Liver (tissue), 9 donors: Measurements from ENCODE around the gene CYB5A. TPM values are rescaled to one million over a fixed set of nuclear protein-coding genes. Genes with fewer than 3 reads are reported as not detected.

ENCODE experiments used
- DNase-seq: peaks from one replicate; pipeline ENCODE4 v3.0.0-alpha.2; 2017; ENCODE audit warnings: low spot score
- H3K27ac ChIP-seq, 2 donors: one replicate each; pipeline ENCODE4 v1.7.0; 2013; ENCODE audit warnings: inconsistent platforms in 2 of 2, low read length in 2 of 2, control low read depth in 1 of 2, low read depth in 1 of 2, mild to moderate bottlenecking in 1 of 2
- H3K27me3 ChIP-seq, 4 donors: one replicate each; pipeline versions ENCODE4 v1.6.1 to v1.7.0; 2013; ENCODE audit warnings: low read length in 3 of 4, inconsistent platforms in 1 of 4, mild to moderate bottlenecking in 1 of 4, moderate library complexity in 1 of 4; ENCODE audit not compliant: control insufficient read depth in 4 of 4, insufficient read depth in 4 of 4
- H3K36me3 ChIP-seq, 4 donors: one replicate each; pipeline versions ENCODE4 v1.6.1 to v1.7.0; 2013; ENCODE audit warnings: low read length in 3 of 4, mild to moderate bottlenecking in 3 of 4, low read depth in 1 of 4, moderate library complexity in 1 of 4; ENCODE audit not compliant: control insufficient read depth in 4 of 4, insufficient read depth in 3 of 4
- H3K4me1 ChIP-seq, 4 donors: one replicate each; pipeline versions ENCODE4 v1.6.1 to v1.7.0; 2013; ENCODE audit warnings: low read length in 3 of 4, mild to moderate bottlenecking in 3 of 4, moderate library complexity in 1 of 4; ENCODE audit not compliant: control insufficient read depth in 4 of 4, insufficient read depth in 4 of 4
- H3K4me3 ChIP-seq, 3 donors: one replicate each; pipeline versions ENCODE4 v1.6.1 to v1.7.0; 2013; ENCODE audit warnings: low read length in 3 of 3, control low read depth in 1 of 3, low read depth in 1 of 3, mild to moderate bottlenecking in 1 of 3
- H3K9ac ChIP-seq, 2 donors: one replicate each; pipeline ENCODE4 v1.7.0; 2013; ENCODE audit warnings: low read length in 2 of 2, mild to moderate bottlenecking in 2 of 2, moderate library complexity in 2 of 2, control low read depth in 1 of 2, low read depth in 1 of 2
- H3K9me3 ChIP-seq, 4 donors: one replicate each; pipeline versions ENCODE4 v1.6.1 to v1.7.0; 2013; ENCODE audit warnings: low read length in 3 of 4; ENCODE audit not compliant: control insufficient read depth in 4 of 4
- ATF3 ChIP-seq: IDR thresholded peaks from 2 replicates; pipeline ENCODE4 v1.6.1; 2016; ENCODE audit warnings: antibody characterized with exemption
- EGR1 ChIP-seq, 2 donors: IDR thresholded peaks; 2 replicates each; pipeline ENCODE4 v1.6.1; 2016 to 2018; ENCODE audit warnings: antibody characterized with exemption in 2 of 2, low read depth in 2 of 2
- FOXA2 ChIP-seq: IDR thresholded peaks from 2 replicates; pipeline ENCODE4 v1.6.1; 2016; ENCODE audit warnings: antibody characterized with exemption
- GABPA ChIP-seq, 2 donors: IDR thresholded peaks in 1 of 2; conservative IDR thresholded peaks in 1 of 2; 2 replicates each; pipeline ENCODE4 v1.6.1; 2016; ENCODE audit warnings: antibody characterized with exemption in 2 of 2, mild to moderate bottlenecking in 1 of 2, moderate library complexity in 1 of 2
- HNF4A ChIP-seq, 2 donors: conservative IDR thresholded peaks; 2 replicates each; pipeline ENCODE4 v1.6.1; 2016; ENCODE audit warnings: antibody characterized with exemption in 2 of 2, mild to moderate bottlenecking in 2 of 2
- JUND ChIP-seq, 2 donors: IDR thresholded peaks; 2 replicates each; pipeline ENCODE4 v1.6.1; 2016; ENCODE audit warnings: antibody characterized with exemption in 2 of 2
- MAX ChIP-seq: IDR thresholded peaks from 2 replicates; pipeline ENCODE4 v1.6.1; 2016; ENCODE audit warnings: antibody characterized with exemption
- NR2F2 ChIP-seq: IDR thresholded peaks from 2 replicates; pipeline ENCODE4 v1.6.1; 2016; ENCODE audit warnings: antibody characterized with exemption
- RAD21 ChIP-seq, 2 donors: IDR thresholded peaks; 2 replicates each; pipeline ENCODE4 v1.6.1; 2016; ENCODE audit warnings: antibody characterized with exemption in 2 of 2, mild to moderate bottlenecking in 2 of 2
- REST ChIP-seq: IDR thresholded peaks from 2 replicates; pipeline ENCODE4 v1.6.1; 2016; ENCODE audit warnings: antibody characterized with exemption, mild to moderate bottlenecking
- SP1 ChIP-seq: IDR thresholded peaks from 2 replicates; pipeline ENCODE4 v1.6.1; 2018; ENCODE audit warnings: antibody characterized with exemption, mild to moderate bottlenecking
- TAF1 ChIP-seq: conservative IDR thresholded peaks from 2 replicates; pipeline ENCODE4 v1.6.1; 2016; ENCODE audit warnings: antibody characterized with exemption, mild to moderate bottlenecking
- WGBS: extraction: QIAGEN DNeasy Blood & Tissue Kit; methylation state at CpG from one replicate; pipeline ENCODE4 v1.1.7; 2013; 5-methylcytosine and 5-hydroxymethylcytosine counted together
- polyA plus RNA-seq, 2 donors: library from polyadenylated mRNA; stranded (reverse) in 1 of 2; unstranded in 1 of 2; fragments of 200-250 nt in 1 of 2; fragments of >200 nt in 1 of 2; fragmentation: Nextera tagmentation in 1 of 2; extraction: Ambion mirVana in 1 of 2; gene quantifications; one replicate each; pipeline versions ENCODE4 v1.2.1 to v1.2.3, GENCODE V29; 2013 to 2015
- total RNA-seq, 2 donors: library from RNA; depleted of rRNA; stranded (reverse); fragments of >200 nt; gene quantifications; one replicate each; pipeline ENCODE4 v1.2.3, GENCODE V29; 2014
- TF ChIP-seq, protein P1 (sequence below): fragments of 150-350 bp; IDR thresholded peaks from 2 replicates; pipeline ENCODE4 v1.5.1; 2017; ENCODE audit warnings: improper control_type of control experiment, low read depth, low read length; ENCODE audit not compliant: missing input control
- TF ChIP-seq, protein P2 (sequence below): IDR thresholded peaks from 2 replicates; pipeline ENCODE4 v1.6.1; 2016; ENCODE audit warnings: antibody characterized with exemption
- donor health status: healthy.
- donor health status: healthy.
- donor health status: healthy.
- donor health status: healthy.
- donor health status: healthy.

CYB5A gene
- total and polyA plus RNA-seq, 4 donors: 277 to 2,022 (median 1,122) TPM

DNA sequence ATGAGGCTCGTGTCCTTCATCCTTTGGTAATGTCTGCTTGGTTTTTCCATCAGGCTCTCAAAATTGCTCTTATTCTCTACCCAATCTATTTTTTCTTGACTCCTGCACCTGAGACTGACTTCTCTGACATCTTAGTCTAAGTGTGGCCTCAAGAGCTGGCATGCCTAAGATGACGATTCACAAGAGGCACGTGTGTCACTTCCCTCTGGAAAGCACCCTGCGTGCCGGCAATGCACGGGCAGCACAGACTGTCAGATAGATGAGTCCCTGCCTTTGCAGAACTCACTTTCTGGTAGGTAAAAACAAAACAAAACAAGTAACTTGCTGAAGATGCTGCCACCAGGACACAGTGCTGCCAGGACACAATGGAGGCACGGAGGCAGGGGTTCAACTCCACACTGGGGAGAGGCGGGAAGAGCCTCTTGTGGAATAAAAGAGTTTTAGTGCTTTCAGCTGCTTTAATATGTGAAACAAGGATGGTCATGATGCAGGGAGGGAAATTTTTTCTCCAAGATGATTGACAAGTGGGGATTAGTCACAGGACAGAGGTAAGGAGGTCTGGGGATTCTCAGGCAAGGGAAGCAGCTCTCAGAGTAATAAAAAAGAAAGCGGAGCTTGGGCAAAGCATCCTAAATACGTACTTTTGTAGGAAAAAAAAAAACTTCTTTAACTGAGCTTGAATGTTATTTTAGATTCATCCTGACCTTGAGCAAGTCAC, 27.3 kb downstream of the CYB5A start:
- Histone ChIP-seq H3K4me1 (peaks cover 10 to 71% (median 46%) of the 10 kb centered on the region in 4 donors), H3K27me3 (no peaks in the 10 kb centered on the region), H3K9ac (no peak overlapping the region), H3K36me3 (peaks cover 6 to 38% (median 36%) of the 10 kb centered on the region in 4 donors), H3K4me3 (no peak overlapping the region), H3K9me3 (no peaks in the 10 kb centered on the region), H3K27ac (peak overlapping the region; percentile 34 to 69)
- TF ChIP-seq FOXA2 (no peak), JUND (IDR thresholded peaks at IDR 0.05) (no peak), EGR1 (IDR thresholded peaks at IDR 0.05; ENCODE audit: low read depth in 2 of 2) (no peak), GABPA (IDR thresholded peaks at IDR 0.05 in 1 of 2, conservative IDR thresholded peaks at IDR 0.05 in 1 of 2) (no peak), SP1 (no peak), MAX (no peak), TAF1 (no peak), HNF4A (conservative IDR thresholded peaks at IDR 0.05) (no peak)
- TF ChIP-seq, protein P1, sequence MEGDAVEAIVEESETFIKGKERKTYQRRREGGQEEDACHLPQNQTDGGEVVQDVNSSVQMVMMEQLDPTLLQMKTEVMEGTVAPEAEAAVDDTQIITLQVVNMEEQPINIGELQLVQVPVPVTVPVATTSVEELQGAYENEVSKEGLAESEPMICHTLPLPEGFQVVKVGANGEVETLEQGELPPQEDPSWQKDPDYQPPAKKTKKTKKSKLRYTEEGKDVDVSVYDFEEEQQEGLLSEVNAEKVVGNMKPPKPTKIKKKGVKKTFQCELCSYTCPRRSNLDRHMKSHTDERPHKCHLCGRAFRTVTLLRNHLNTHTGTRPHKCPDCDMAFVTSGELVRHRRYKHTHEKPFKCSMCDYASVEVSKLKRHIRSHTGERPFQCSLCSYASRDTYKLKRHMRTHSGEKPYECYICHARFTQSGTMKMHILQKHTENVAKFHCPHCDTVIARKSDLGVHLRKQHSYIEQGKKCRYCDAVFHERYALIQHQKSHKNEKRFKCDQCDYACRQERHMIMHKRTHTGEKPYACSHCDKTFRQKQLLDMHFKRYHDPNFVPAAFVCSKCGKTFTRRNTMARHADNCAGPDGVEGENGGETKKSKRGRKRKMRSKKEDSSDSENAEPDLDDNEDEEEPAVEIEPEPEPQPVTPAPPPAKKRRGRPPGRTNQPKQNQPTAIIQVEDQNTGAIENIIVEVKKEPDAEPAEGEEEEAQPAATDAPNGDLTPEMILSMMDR: no peak
- TF ChIP-seq, protein P2, sequence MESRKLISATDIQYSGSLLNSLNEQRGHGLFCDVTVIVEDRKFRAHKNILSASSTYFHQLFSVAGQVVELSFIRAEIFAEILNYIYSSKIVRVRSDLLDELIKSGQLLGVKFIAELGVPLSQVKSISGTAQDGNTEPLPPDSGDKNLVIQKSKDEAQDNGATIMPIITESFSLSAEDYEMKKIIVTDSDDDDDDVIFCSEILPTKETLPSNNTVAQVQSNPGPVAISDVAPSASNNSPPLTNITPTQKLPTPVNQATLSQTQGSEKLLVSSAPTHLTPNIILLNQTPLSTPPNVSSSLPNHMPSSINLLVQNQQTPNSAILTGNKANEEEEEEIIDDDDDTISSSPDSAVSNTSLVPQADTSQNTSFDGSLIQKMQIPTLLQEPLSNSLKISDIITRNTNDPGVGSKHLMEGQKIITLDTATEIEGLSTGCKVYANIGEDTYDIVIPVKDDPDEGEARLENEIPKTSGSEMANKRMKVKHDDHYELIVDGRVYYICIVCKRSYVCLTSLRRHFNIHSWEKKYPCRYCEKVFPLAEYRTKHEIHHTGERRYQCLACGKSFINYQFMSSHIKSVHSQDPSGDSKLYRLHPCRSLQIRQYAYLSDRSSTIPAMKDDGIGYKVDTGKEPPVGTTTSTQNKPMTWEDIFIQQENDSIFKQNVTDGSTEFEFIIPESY: no peak
- no peak for DNase-seq
- WGBS: 71% methylated on average over 10 of the region's 10 CpGs

GRCh38 chr18:74261053-74261713, 30.6 kb downstream of the CYB5A start:
- peak overlapping the region; percentile 51 to 79 for H3K27ac ChIP-seq
- peaks cover 5 to 71% (median 45%) of the 10 kb centered on the region in 4 donors for H3K4me1 ChIP-seq
- H3K4me3 ChIP-seq: no peak overlapping the region
- no peaks in the 10 kb centered on the region for H3K27me3 ChIP-seq
- no peaks in the 10 kb centered on the region for H3K9me3 ChIP-seq
- TF ChIP-seq RAD21 (IDR thresholded peaks at IDR 0.05): peak in 1 of 2 donors; percentile 28
- no peak for TF ChIP-seq REST
- TF ChIP-seq FOXA2: no peak
- no peak for TF ChIP-seq NR2F2
- no peak for TF ChIP-seq ATF3
- no peak for TF ChIP-seq EGR1 (IDR thresholded peaks at IDR 0.05; ENCODE audit: low read depth in 2 of 2)
- TF ChIP-seq HNF4A (conservative IDR thresholded peaks at IDR 0.05): peak in 1 of 2 donors; percentile 19
- WGBS: 50% methylated on average over 6 of the region's 6 CpGs
- H3K36me3 ChIP-seq: peaks cover 6 to 57% (median 49%) of the 10 kb centered on the region in 4 donors
- no peak overlapping the region for H3K9ac ChIP-seq
- DNase-seq: no peak
